ENCODE data around the gene CASP7. TPM values are rescaled to one million over a fixed set of nuclear protein-coding genes. Genes with fewer than 3 reads are reported as not detected.

CASP7 gene
- total RNA-seq, 1 donor from 2014 or later = 21.8 TPM

- DNase-seq = no peak
These were observed 33.3 kb downstream of the CASP7 start for GRCh38 chr10:113712755-113713639.

- DNase-seq = no peak
These were observed 33.9 kb downstream of the CASP7 start for GRCh38 chr10:113713640-113713982.

- DNase-seq = no peak
These were observed 36.6 kb downstream of the CASP7 start for GRCh38 chr10:113716109-113716910.

- no peak for DNase-seq
These were observed 39.5 kb downstream of the CASP7 start for GRCh38 chr10:113718969-113719822.

- DNase-seq = no peak
These were observed 40.7 kb downstream of the CASP7 start for GRCh38 chr10:113720386-113720785.

- no peak for DNase-seq
These were observed 52.6 kb downstream of the CASP7 start for GRCh38 chr10:113732160-113732881.

- DNase-seq = no peak
These were observed 53.3 kb downstream of the CASP7 start for GRCh38 chr10:113732966-113733365.

GRCh38 chr10:113733635-113734034, 53.9 kb downstream of the CASP7 start:
- no peak for DNase-seq

- no peak for DNase-seq
These were observed 56.2 kb downstream of the CASP7 start for GRCh38 chr10:113735913-113736312.

- no peak for DNase-seq
These were observed 56.9 kb downstream of the CASP7 start for GRCh38 chr10:113736576-113736975.

GRCh38 chr10:113739031-113739430, 59.3 kb downstream of the CASP7 start:
- no peak for DNase-seq

GRCh38 chr10:113739577-113739976, 59.9 kb downstream of the CASP7 start:
- DNase-seq = no peak

- DNase-seq = no peak
These were observed 61.1 kb downstream of the CASP7 start for GRCh38 chr10:113740850-113741249.

GRCh38 chr10:113742466-113742865, 62.8 kb downstream of the CASP7 start:
- no peak for DNase-seq

- DNase-seq = no peak
These were observed 63.9 kb downstream of the CASP7 start for GRCh38 chr10:113743594-113743993.

GRCh38 chr10:113745374-113745773, 65.7 kb downstream of the CASP7 start:
- no peak for DNase-seq

GRCh38 chr10:113746217-113746957, 66.7 kb downstream of the CASP7 start:
- DNase-seq = no peak

GRCh38 chr10:113751181-113751732, 71.5 kb downstream of the CASP7 start, which contains the start of gene PLEKHS1:
TSS of gene PLEKHS1 (plus strand) at chr10:113751682. CDS start at chr10:113755278, 3,596 bp downstream.
- DNase-seq = no peak

GRCh38 chr10:113752553-113752952, 72.8 kb downstream of the CASP7 start:
- no peak for DNase-seq

- no peak for DNase-seq
These were observed 73.4 kb downstream of the CASP7 start for GRCh38 chr10:113753020-113753692.
